Endothelial cell of umbilical vein (primary cell): Measurements from ENCODE around the gene LRRC56. TPM values are rescaled to one million over a fixed set of nuclear protein-coding genes. Genes with fewer than 3 reads are reported as not detected.
A peak's percentile ranks its signal among the peaks of the same experiment; 100 is the strongest.

Experiments used
- BruUV-seq: library from RNA; stranded (reverse); fragments of 400-500 nt; replicated peaks from 2 replicates; lab custom pipeline; 2021; lab: Mats Ljungman, UMichigan
- CTCF ChIA-PET: fragments of 300-600, 350-600 bp; sonication (Branson Sonifier 250); formaldehyde crosslinking; loops from one replicate; lab custom pipeline; 2021; ENCODE audit warnings: antibody characterized with exemption, inconsistent platforms; lab: Charles Lee
- POLR2A ChIA-PET: fragments of 300-600, 350-600 bp; sonication (Branson Sonifier 250); formaldehyde crosslinking; loops from one replicate; lab custom pipeline; 2021; ENCODE audit warnings: antibody characterized with exemption, inconsistent platforms; lab: Charles Lee
- DNase-seq: peaks from one replicate; pipeline ENCODE4 v3.0.0-alpha.2; 2011; ENCODE audit warnings: low read depth, low spot score
- FAIRE-seq: peaks from 2 replicates; lab custom pipeline; 2011; peaks lifted over from hg19 to GRCh38; lab: Jason Lieb, UNC
- H2AFZ ChIP-seq: 2 replicates; pipeline ENCODE4 v1.6.0; 2012; ENCODE audit warnings: low read depth, low read length, control low read depth, inconsistent platforms
- H3K27ac ChIP-seq: 2 replicates; pipeline ENCODE4 v1.5.1; 2011; ENCODE audit warnings: low read depth, mild to moderate bottlenecking, control low read depth, low read length, moderate library complexity; ENCODE audit not compliant: insufficient read depth
- H3K27me3 ChIP-seq, 2 experiments: 2 replicates each; pipeline versions ENCODE4 v1.6.0 to v1.6.1; 2011; ENCODE audit warnings: low read length in 2 of 2, mixed read lengths in 1 of 2; ENCODE audit not compliant: control insufficient read depth in 2 of 2, insufficient read depth in 2 of 2
- H3K36me3 ChIP-seq, 2 experiments: 2 replicates in 1 of 2; 3 replicates in 1 of 2; pipeline ENCODE4 v1.5.1; 2011; ENCODE audit warnings: low read length in 2 of 2, mild to moderate bottlenecking in 1 of 2, moderate library complexity in 1 of 2; ENCODE audit not compliant: control insufficient read depth in 2 of 2, insufficient read depth in 2 of 2; ENCODE audit errors: extremely low read depth in 1 of 2
- H3K4me1 ChIP-seq: 3 replicates; pipeline ENCODE4 v1.5.1; 2011; ENCODE audit warnings: mild to moderate bottlenecking, low read length; ENCODE audit not compliant: control insufficient read depth, insufficient read depth; ENCODE audit errors: extremely low read depth
- H3K4me2 ChIP-seq: 2 replicates; pipeline ENCODE4 v1.6.1; 2011; ENCODE audit warnings: low read length, control low read depth, mixed read lengths; ENCODE audit not compliant: insufficient read depth
- H3K4me3 ChIP-seq, 3 experiments: fragments of 200-600 bp in 1 of 3; sonication (generic), shearing (Covaris generic) in 1 of 3; replicated peaks in 1 of 3; 2 replicates each; pipeline ENCODE4 v1.5.1; 2011 to 2016; ENCODE audit warnings: control low read depth in 3 of 3, low read length in 3 of 3, mild to moderate bottlenecking in 2 of 3, inconsistent platforms in 1 of 3, low read depth in 1 of 3, moderate library complexity in 1 of 3; ENCODE audit not compliant: insufficient read depth in 1 of 3
- H3K79me2 ChIP-seq: 2 replicates; pipeline ENCODE4 v1.6.0; 2012; ENCODE audit warnings: low read length, inconsistent platforms; ENCODE audit not compliant: control insufficient read depth, insufficient read depth
- H3K9ac ChIP-seq: replicated peaks from 2 replicates; pipeline ENCODE3; 2011; ENCODE audit warnings: low read length, control low read depth; ENCODE audit not compliant: insufficient read depth; ENCODE audit errors: extremely low read depth
- H3K9me1 ChIP-seq: replicated peaks from 3 replicates; pipeline ENCODE4 v1.6.0; 2011; ENCODE audit warnings: mild to moderate bottlenecking, low read length; ENCODE audit not compliant: control insufficient read depth, insufficient read depth; ENCODE audit errors: extremely low read depth
- H3K9me3 ChIP-seq: replicated peaks from 2 replicates; pipeline ENCODE4 v1.5.1; 2012; ENCODE audit warnings: low read length, inconsistent platforms; ENCODE audit not compliant: control insufficient read depth, insufficient read depth
- H4K20me1 ChIP-seq: replicated peaks from 2 replicates; pipeline ENCODE3; 2011; ENCODE audit warnings: mild to moderate bottlenecking, low read length; ENCODE audit not compliant: control insufficient read depth, insufficient read depth; ENCODE audit errors: extremely low read depth
- CTCF ChIP-seq, 2 donors: IDR thresholded peaks; 1 replicate in 1 of 2; 2 replicates in 1 of 2; pipeline ENCODE4 v1.5.1; 2011; ENCODE audit warnings: low read length in 2 of 2, mild to moderate bottlenecking in 2 of 2, moderate library complexity in 2 of 2, control low read depth in 1 of 2, inconsistent platforms in 1 of 2, low read depth in 1 of 2; ENCODE audit not compliant: insufficient read depth in 1 of 2; ENCODE audit errors: extremely low read depth in 1 of 2
- EZH2 ChIP-seq: IDR thresholded peaks from 2 replicates; pipeline ENCODE4 v1.6.1; 2012; ENCODE audit warnings: borderline replicate concordance, low read depth, mild to moderate bottlenecking, moderate library complexity, low read length, inconsistent platforms; ENCODE audit not compliant: severe bottlenecking
- FOS ChIP-seq: IDR thresholded peaks from 2 replicates; pipeline ENCODE4 v1.6.1; 2011; ENCODE audit warnings: mild to moderate bottlenecking, low read length, moderate library complexity, borderline replicate concordance; ENCODE audit not compliant: insufficient read depth
- GATA2 ChIP-seq: IDR thresholded peaks from 2 replicates; pipeline ENCODE4 v1.7.0; 2011; ENCODE audit warnings: low read depth, mild to moderate bottlenecking, moderate library complexity, mixed read lengths, low read length; ENCODE audit not compliant: insufficient read length, insufficient read depth
- JUN ChIP-seq: IDR thresholded peaks from 2 replicates; pipeline ENCODE4 v1.6.1; 2011; ENCODE audit warnings: borderline replicate concordance, low read depth; ENCODE audit not compliant: insufficient read length, insufficient read depth
- MAX ChIP-seq: IDR thresholded peaks from 2 replicates; pipeline ENCODE4 v1.6.1; 2011; ENCODE audit not compliant: insufficient read depth, insufficient read length
- MYC ChIP-seq: IDR thresholded peaks from one replicate; pipeline ENCODE4 v1.6.1; 2011; ENCODE audit warnings: mild to moderate bottlenecking, low read depth, low read length
- POLR2A ChIP-seq: IDR thresholded peaks from 2 replicates; pipeline ENCODE4 v1.6.1; 2012; ENCODE audit warnings: low read depth, mild to moderate bottlenecking, control low read depth, low read length
- POLR2AphosphoS5 ChIP-seq: IDR thresholded peaks from 2 replicates; pipeline ENCODE4 v1.6.1; 2012; ENCODE audit warnings: low read depth, mild to moderate bottlenecking, control low read depth, low read length, moderate library complexity; ENCODE audit not compliant: insufficient read depth
- dilution Hi-C: fragments of 300-500 bp; cut with MboI; formaldehyde crosslinking; loops from one replicate; pipeline ENCODE4 v1.15.0; 2019; ENCODE audit warnings: low sequenced_read_pairs; ENCODE audit not compliant: extremely low pct_ligation_motif_present
- intact Hi-C: fragments of 100-400 bp; cut with micrococcal nuclease; formaldehyde crosslinking; loops from one replicate; pipeline ENCODE4 v1.10.0; 2022
- polyA plus RNA-seq, 4 experiments: library from polyadenylated mRNA; depleted of rRNA in 3 of 4; stranded (reverse) in 3 of 4; unstranded in 1 of 4; fragments of >200 nt; gene quantifications; 2 replicates each; pipeline versions ENCODE4 v1.2.1 to v1.2.3, GENCODE V29; 2011 to 2012; ENCODE audit warnings: missing spikeins in 1 of 4
- total RNA-seq: library from RNA; stranded (reverse); gene quantifications from 2 replicates; pipeline ENCODE4 v1.2.3, GENCODE V29; 2021

LRRC56 gene
- total and polyA plus RNA-seq, 2 donors (not counting 3 experiments of a cell fraction or from before 2014, with no cell fraction given), result 0.47 to 0.55 TPM

GRCh38 chr11:587978-588380 lies 50.7 kb downstream of the LRRC56 start:
- ChIA-PET CTCF (no interaction called here), POLR2A (no interaction called here)
- H3K9me3 ChIP-seq, result no peaks in the 10 kb centered on the region
- dilution Hi-C loops (no loop called here), intact Hi-C loops (no loop called here)
- FAIRE-seq (peak; percentile 79), DNase-seq (no peak)
- no peaks in the 10 kb centered on the region for H3K9me1 ChIP-seq
- H2AFZ ChIP-seq, result no peak overlapping the region
- H3K4me3 ChIP-seq, result no peak overlapping the region
- TF ChIP-seq FOS (peak; percentile 61), JUN (no peak), MAX (no peak), EZH2 (no peak)
- no peak overlapping the region for H3K9ac ChIP-seq
- no TSS peak for BruUV-seq
- H3K79me2 ChIP-seq, result peaks cover 17% of the 10 kb centered on the region
- peaks cover 11% of the 10 kb centered on the region for H3K4me1 ChIP-seq
- no peaks in the 10 kb centered on the region for H4K20me1 ChIP-seq
- H3K4me2 ChIP-seq, result no peak overlapping the region
- peaks cover 10 to 38% of the 10 kb centered on the region in 2 experiments for H3K36me3 ChIP-seq
- H3K27me3 ChIP-seq, result no peaks in the 10 kb centered on the region
- H3K27ac ChIP-seq, result peak overlapping the region; percentile 66

- dilution Hi-C loops, result no loop called here
- H2AFZ ChIP-seq, result no peak overlapping the region
- ChIA-PET POLR2A (no interaction called here), CTCF (no interaction called here)
- H3K9ac ChIP-seq, result no peak overlapping the region
- no peak overlapping the region for H3K27ac ChIP-seq
- H3K4me2 ChIP-seq, result no peak overlapping the region
- TF ChIP-seq MYC, result no peak
- no peak for TF ChIP-seq GATA2
- TF ChIP-seq EZH2, result no peak
- no peak for TF ChIP-seq MAX
- TF ChIP-seq FOS, result no peak
- TF ChIP-seq JUN, result no peak
- TF ChIP-seq CTCF (IDR thresholded peaks at IDR 0.05; ENCODE audit: extremely low read depth in 1 of 2, insufficient read depth in 1 of 2, low read depth in 1 of 2, low read length in 2 of 2), result no peak
- TF ChIP-seq POLR2AphosphoS5, result no peak
- TF ChIP-seq POLR2A, result no peak
- H3K27me3 ChIP-seq, result no peaks in the 10 kb centered on the region
- no peaks in the 10 kb centered on the region for H4K20me1 ChIP-seq
- intact Hi-C loops, result no loop called here
- H3K9me3 ChIP-seq, result no peaks in the 10 kb centered on the region
- H3K79me2 ChIP-seq, result peaks cover 14% of the 10 kb centered on the region
- no peak overlapping the region for H3K4me3 ChIP-seq
- no peaks in the 10 kb centered on the region for H3K9me1 ChIP-seq
- no TSS peak for BruUV-seq
- DNase-seq (no peak), FAIRE-seq (no peak)
- peaks cover 20 to 39% of the 10 kb centered on the region in 2 experiments for H3K36me3 ChIP-seq
- peaks cover 11% of the 10 kb centered on the region for H3K4me1 ChIP-seq
Observed at GRCh38 chr11:589798-590197, 52.5 kb downstream of the LRRC56 start.
